ENCODE measurements around the gene FANCB. TPM values are rescaled to one million over a fixed set of nuclear protein-coding genes. Genes with fewer than 3 reads are reported as not detected.

The FANCB gene
- total RNA-seq, 1 donor from 2014 or later, result 1.8 TPM

DNA sequence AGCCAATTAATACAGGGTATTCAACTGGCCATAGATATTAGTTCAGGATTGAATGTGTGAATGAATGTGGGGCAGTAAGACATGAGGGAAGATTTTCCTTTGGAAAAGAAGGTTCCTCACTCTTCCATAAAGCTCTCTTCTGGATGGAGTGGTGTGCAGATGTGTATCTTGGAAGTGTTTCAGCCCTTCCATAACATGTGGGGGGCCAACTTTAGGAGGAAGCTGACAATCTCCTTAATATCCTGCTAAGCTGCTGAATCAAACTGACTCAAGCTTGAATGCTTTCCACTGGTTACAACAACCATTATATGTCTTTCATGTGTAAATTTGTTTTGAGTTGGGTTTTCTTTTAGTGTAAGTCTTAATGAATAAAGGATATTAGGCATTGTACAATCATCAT is 40.3 kb downstream of the FANCB start:
- DNase-seq (ENCODE audit: low spot score), result no peak

DNA sequence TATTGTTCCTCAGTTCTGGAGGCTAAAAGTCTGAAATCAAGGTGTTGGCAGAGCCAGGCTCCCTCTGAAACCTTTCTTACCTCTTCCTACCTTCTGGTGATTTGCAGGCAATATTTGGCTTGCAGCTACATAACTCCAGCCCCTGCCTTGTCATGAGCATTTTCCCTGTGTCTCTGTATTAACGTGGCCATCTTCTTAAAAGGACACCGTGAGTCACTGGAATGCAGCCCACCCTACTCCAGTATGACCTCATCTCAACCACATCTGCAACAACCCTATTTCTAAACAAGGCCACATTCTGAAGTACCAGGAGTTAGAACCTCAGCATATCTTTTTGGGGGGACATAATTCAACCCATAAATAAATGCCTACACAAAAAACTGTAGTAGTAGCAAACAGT is 40.7 kb downstream of the FANCB start:
- DNase-seq (ENCODE audit: low spot score), result no peak

DNA sequence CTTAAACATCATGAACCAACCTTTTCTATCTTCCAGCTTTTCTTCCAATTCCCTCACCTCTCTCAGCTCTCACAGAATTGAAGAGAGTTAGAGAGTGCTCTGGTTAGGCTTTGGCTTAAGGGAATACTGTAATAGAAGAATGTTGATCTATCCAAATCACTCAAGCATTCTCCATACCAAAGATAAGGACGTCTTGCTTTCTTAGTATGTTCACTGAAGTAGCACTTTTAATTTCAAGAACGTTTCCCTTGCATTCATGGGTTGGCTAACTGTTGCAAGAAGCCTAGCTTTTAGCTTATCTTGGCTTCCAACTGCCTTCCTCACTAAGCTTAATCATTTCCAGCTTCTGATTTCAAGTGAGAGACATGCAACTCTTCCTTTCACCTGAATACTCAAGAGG is 43.2 kb downstream of the FANCB start:
- DNase-seq (ENCODE audit: low spot score), result no peak

DNA sequence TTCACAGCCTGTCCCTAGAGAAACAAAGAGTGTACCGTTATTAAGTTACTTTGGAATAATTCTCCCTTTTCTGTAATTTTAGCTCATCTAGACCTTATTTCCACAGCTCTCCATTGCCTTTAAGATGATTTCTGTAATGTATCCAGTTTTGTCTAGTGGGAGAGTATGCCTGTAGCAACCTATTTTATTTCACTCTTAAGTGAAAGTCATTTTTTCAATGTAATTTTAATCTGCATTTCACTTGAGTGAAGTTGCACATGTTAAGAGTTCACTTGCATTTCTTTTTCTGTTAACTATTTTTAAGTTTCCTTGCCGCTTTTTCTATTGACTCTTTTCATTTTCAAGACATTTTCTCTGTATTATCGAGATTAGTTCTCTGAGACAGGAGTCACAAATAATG is 46.5 kb downstream of the FANCB start:
- no peak for DNase-seq (ENCODE audit: low spot score)

DNA sequence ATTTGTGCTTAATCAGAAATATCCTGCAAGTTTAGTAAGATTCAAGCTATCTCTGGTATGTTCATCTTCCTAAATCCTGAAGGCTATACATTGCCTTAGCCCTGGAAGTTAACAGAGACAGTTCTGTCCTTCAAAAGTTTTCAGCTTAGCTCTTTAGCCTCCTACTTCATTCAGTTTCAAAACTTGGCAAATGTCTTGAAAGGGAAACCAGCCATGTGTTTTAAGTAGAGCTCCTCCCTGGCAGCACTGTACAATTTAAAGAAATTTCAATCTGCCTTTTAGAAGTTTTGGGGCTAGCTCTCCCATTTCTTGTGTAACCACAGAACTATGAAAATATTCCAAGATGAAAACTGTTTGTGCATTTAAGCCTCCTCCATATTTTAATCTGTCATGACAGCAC is 47.0 kb downstream of the FANCB start:
- DNase-seq (ENCODE audit: low spot score), result no peak

DNA sequence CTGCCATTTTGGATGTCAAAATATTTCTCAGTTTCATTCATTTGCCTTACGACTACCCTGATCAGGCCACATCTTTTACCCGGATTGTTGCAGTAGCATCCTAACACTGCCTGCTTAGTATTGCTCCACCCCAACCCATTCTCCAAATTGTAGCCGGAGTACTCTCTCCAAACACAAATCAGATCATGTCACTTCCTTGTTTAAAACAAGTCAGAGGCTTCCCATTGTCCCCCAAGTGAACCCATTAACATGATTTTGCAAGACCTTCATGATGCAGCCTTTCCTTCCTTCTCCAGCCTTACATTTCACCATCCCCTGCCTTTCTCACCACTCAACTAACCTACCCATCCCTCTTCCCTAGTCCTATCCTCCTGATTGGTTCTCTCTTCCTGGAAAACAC is 53.1 kb downstream of the FANCB start:
- no peak for DNase-seq (ENCODE audit: low spot score)

DNA sequence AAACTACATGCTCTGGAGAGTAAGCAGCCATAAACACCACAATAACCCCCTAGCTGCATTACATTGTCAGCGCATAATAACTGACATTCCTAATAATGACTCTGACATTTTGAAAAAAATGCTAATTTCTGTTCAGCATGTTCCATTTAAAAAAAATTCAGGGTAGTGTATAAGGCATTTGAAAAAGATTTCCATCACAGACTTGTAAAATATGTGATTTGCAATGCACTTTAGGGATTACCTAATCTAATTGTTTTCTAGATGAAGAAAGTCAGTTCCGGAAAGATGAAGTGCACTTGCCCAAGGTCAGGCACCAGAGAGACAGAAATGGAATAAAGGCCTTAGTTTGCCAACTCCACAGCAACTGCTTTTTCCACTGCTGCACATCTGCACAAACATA is 55.3 kb downstream of the FANCB start:
- DNase-seq (ENCODE audit: low spot score), result no peak

DNA sequence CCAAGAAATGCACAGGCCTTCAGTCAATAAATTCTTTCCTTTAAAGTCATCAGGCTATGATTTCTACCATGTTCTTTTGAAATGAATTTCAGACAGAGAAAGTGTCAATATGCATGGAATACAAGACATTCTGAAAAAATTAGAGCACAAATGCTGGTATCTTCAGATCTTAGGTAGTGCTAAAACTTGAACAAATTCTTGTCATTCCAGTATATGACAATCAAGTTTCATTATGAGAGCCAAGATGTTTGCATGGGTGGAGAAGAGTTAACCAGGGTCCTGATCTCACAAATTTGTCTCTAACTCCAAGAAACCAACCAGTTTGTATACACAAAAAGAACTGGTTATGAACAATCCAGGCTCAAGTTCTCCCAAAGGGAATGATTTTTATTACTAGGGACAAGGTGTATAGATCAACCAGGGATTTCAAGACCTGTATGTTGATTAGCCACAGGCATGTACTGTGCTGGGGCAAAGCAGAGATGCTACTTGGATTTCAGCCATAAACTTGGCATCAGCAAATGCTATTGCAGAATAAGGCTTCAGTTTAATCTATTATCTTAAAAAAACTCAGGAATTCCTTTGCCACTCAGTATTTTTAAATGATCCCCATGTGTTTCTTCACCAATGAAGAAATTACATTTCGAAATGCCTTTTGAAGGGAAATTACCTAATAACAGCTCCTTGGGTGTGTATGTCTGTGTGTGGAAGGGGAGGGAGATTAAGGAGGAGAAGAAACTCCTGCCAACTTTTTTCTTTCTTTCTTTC is 69.7 kb downstream of the FANCB start:
- no peak for DNase-seq (ENCODE audit: low spot score)

DNA sequence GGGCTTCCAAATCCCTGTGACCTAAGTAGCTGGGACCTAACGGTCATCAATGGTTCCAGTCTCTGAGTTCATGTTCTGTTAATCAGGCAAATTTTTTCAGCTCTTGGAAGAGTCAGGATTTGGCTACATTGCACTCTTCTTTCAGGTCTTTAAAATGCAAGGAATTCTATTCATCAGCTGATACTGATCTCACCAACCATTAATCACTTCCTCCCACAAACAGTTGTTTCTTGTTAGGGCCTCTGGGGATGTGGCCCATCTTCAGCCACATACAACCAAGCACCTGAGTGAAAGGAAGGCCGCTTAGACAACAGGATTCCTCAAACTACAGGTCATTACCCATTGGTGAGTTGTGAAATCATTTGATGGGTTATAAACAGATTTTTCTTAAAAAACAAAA is 71.7 kb downstream of the FANCB start:
- DNase-seq (ENCODE audit: low spot score), result no peak

DNA sequence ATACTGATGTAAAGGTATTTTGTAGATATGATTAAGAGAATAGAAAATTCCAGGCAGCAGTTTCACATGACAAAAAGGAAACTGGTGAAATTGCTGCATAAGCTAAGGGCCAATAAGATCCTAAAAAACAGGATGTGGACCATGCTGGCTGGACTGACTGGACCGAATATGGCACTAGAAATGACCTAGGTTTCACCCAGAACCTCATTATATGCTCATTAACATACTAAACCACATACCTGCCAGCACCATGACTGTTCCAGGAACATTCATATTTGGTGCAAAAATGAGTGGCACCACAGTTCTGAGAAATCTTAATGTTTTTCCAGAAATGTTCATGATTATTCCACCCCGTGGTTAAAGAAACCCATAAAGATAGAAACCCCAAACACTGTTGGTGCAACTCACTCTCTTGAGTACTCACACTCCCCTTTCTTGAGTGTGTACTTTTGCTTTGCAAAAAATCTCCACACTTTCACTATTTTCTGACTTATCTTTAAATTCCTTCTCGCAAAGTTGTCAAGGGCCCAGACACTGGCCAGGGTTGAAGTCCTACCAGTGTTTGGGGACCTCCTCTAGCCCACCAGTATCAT is 74.0 kb downstream of the FANCB start:
- DNase-seq (ENCODE audit: low spot score), result no peak

Other genes with a start within 250 kb of the FANCB start
- gene MOSPD2, start 352 bp upstream of the FANCB start, total RNA-seq, result 25.2 TPM